ENCODE results near the gene PACSIN2.

DNA sequence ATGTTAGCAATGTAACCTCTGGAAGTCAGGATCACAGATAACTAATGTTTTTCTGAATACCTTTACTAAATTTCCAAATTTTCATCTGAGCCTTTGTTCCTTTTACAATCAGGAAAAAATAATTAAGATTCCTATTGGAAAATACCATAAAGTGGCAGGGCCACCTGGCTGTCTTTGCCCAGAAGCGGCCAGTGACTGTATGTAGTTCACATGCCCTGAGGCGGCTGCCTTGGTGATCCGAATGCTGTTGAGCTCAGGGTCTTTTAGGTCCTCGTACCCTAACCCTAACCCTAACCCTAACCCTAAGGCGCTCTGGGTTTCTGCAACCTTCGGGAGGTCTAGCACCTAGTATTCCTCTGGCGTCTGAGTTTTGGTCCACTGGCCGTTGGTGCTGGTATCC lies 149.4 kb downstream of the PACSIN2 start:
- no peak for TF ChIP-seq GATA2 (IDR thresholded peaks at IDR 0.05; ENCODE audit: low read depth, low read length)
- no peak for TF ChIP-seq GATA3 (IDR thresholded peaks at IDR 0.05; ENCODE audit: low read depth, low read length)
